ENCODE measurements around the gene TPSB2. TPM values are rescaled to one million over a fixed set of nuclear protein-coding genes. Genes with fewer than 3 reads are reported as not detected.

TPSB2 gene
- total RNA-seq, 1 donor from 2014 or later, result not detected

DNA sequence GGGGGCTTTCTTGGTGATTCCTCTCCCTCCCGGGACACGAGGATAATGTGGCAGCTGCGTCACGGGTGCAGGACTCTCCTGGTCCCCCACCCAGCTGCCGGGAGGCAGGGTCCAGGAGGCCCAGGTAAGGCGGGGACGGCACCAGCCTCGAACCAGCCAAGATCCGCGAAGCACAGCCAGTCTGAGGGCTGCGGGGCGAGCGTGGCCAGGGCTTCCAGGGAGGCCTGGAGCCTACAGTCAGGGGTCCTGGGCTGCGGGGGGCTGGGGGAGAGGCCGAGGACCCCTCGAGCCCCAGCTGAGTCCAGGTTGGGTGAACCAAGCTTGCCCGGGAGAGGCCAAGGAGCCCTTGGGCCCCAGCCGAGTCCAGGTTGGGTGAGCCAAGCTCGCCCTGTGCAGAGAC is 35.8 kb upstream of the TPSB2 start:
- intact Hi-C loops (cut with DNase I), result loop anchor here (10.0 kb wide), 1 partner anchor 51 kb away; no protein-coding TSS in a partner anchor
- no peak for DNase-seq (ENCODE audit: low spot score in 2 of 2)
- H3K4me3 ChIP-seq, result no peak overlapping the region
- H3K36me3 ChIP-seq, result no peaks in the 10 kb centered on the region
- no peak overlapping the region for H3K27ac ChIP-seq
- no peaks in the 10 kb centered on the region for H3K9me3 ChIP-seq
- TF ChIP-seq, protein P1, sequence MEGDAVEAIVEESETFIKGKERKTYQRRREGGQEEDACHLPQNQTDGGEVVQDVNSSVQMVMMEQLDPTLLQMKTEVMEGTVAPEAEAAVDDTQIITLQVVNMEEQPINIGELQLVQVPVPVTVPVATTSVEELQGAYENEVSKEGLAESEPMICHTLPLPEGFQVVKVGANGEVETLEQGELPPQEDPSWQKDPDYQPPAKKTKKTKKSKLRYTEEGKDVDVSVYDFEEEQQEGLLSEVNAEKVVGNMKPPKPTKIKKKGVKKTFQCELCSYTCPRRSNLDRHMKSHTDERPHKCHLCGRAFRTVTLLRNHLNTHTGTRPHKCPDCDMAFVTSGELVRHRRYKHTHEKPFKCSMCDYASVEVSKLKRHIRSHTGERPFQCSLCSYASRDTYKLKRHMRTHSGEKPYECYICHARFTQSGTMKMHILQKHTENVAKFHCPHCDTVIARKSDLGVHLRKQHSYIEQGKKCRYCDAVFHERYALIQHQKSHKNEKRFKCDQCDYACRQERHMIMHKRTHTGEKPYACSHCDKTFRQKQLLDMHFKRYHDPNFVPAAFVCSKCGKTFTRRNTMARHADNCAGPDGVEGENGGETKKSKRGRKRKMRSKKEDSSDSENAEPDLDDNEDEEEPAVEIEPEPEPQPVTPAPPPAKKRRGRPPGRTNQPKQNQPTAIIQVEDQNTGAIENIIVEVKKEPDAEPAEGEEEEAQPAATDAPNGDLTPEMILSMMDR (IDR thresholded peaks at IDR 0.05), result no peak
- no peaks in the 10 kb centered on the region for H3K4me1 ChIP-seq
- no peaks in the 10 kb centered on the region for H3K27me3 ChIP-seq

DNA sequence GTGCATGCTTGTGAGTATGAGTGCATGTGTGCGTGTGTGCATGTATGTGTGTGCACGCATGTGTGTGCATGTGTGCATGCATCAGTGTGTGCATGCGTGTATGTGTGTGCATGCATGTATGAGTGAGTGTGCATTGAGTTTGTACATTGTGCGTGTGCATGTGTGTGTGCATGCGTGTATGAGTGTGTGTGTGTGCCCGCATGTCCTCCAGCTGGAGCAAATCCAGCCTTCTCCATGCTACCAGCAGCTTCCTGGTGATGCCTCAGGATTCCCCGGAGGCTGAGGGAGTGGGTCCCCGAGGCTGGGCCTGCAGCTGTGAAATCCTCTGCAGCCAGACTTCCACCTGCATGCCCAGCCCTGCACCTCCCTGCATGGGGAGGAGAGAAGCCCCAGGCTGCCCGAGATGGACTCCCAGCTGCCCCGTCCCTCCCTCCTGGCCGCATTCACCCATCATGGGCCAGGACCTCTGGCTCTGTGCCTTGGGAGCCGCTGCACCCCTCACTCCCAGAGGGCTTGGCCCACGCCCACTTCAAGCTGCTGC is 35.2 kb upstream of the TPSB2 start:
- TF ChIP-seq, protein P1 (IDR thresholded peaks at IDR 0.05), result no peak
- Histone ChIP-seq H3K4me3 (no peak overlapping the region), H3K9me3 (no peaks in the 10 kb centered on the region), H3K27ac (no peak overlapping the region), H3K4me1 (no peaks in the 10 kb centered on the region), H3K36me3 (no peaks in the 10 kb centered on the region), H3K27me3 (no peaks in the 10 kb centered on the region)
- intact Hi-C loops (cut with DNase I), result loop anchor here (10.0 kb wide), 1 partner anchor 50 kb away; no protein-coding TSS in a partner anchor
- DNase-seq (ENCODE audit: low spot score in 2 of 2), result no peak

DNA sequence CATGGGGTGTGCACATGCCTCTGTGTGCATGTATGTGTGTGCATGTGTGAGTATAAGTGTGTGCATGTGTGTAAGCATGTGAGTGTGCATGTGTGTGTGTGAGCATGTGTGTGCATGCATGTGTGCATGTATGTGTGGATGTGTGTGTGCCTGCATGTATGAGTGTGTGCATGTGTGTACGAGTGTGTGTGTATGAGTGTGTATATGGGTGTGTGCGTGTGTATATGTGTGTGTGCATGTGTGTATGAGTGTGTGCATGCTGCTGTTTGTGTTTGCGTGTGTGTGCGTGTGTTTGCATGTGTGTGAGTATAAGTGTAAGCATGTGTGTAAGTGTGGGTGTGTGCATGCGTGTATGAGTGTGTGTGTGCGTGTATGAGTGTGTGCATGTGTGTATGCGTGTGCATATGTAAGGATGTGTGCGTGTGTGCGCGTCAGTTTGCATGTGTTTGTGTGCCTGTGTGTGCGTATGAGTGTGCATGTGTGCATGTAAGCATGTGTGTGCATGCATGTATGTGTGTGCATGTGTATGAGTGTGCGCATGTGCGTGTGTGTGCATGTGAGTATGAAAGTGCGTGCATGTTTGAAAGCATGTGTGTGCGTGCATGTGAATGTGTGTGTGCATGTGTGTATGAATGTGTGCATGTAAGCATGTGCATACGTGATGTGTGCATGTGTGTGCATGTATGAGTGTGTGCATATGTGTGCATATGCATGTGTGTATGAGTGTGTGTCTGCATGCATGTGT is 34.5 kb upstream of the TPSB2 start:
- Histone ChIP-seq H3K4me3 (no peak overlapping the region), H3K9me3 (no peaks in the 10 kb centered on the region), H3K27me3 (no peaks in the 10 kb centered on the region), H3K27ac (no peak overlapping the region), H3K4me1 (no peaks in the 10 kb centered on the region), H3K36me3 (no peaks in the 10 kb centered on the region)
- intact Hi-C loops (cut with DNase I), result loop anchor here (10.0 kb wide), 1 partner anchor 50 kb away; no protein-coding TSS in a partner anchor
- TF ChIP-seq, protein P1 (IDR thresholded peaks at IDR 0.05), result no peak
- DNase-seq (ENCODE audit: low spot score in 2 of 2), result no peak

DNA sequence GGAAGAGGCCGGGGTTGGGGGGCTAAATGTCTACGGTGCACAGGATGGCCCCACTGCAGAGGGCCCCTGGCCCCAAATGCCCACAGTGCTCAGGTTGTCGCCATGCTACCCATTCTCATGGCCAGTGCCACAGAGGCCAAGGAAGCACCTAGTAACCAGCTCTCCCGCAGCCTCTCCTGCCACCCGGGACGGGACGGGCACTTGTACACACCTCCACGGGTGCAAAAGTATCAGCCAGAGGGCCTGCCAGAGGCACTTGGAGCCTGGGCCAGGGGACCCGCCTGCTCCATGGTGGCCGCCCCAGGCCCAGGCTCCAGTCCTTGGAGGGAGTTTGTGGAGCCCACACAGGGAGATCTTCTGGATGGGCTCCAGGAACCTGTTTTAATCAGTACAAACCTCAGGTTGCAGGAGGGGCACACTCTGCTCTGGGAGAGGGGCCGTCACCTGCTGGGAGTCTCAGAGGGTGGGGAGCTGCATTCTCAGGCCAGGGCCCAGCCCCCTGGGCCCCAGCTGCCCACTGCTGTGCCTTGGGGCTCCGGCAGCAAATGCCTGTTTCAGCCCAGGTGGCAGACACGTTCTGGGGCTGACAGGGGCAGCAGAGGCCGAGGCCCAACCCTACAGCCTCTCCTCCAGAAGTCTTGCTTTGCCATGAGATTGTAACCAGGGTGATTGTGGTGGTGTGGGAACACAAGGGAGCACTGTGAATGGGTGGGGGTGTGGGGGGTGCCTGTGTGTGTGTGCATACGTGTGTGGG is 33.8 kb upstream of the TPSB2 start:
- H3K4me1 ChIP-seq, result no peaks in the 10 kb centered on the region
- no peaks in the 10 kb centered on the region for H3K9me3 ChIP-seq
- intact Hi-C loops (cut with DNase I), result loop anchor here (10.0 kb wide), 1 partner anchor 49 kb away; no protein-coding TSS in a partner anchor
- no peak for DNase-seq (ENCODE audit: low spot score in 2 of 2)
- H3K27ac ChIP-seq, result no peak overlapping the region
- H3K4me3 ChIP-seq, result no peak overlapping the region
- no peaks in the 10 kb centered on the region for H3K27me3 ChIP-seq
- TF ChIP-seq, protein P1 (IDR thresholded peaks at IDR 0.05), result no peak
- H3K36me3 ChIP-seq, result no peaks in the 10 kb centered on the region

DNA sequence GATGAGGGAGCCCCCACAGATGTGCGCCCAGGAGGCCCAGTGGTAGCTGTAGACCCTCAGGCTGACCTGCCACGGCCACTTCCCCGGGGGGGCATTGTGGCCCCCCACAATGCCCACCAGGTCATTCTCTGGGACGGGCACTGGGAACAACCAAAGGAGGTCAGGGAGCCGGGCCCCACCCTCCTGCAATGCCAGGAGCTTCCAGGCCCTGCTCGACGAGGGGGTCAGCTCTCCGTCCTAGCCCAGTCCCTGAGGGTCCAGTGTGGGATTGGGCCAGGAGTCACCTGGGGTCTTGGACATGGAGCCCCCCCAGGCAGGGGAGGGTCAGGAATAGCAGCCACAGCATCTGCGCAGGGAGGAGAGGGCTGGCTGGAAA is 32.9 kb upstream of the TPSB2 start:
- H3K4me1 ChIP-seq, result no peaks in the 10 kb centered on the region
- no peaks in the 10 kb centered on the region for H3K36me3 ChIP-seq
- H3K27me3 ChIP-seq, result no peaks in the 10 kb centered on the region
- H3K27ac ChIP-seq, result no peak overlapping the region
- TF ChIP-seq, protein P1 (IDR thresholded peaks at IDR 0.05), result no peak
- intact Hi-C loops (cut with DNase I), result loop anchor here (10.0 kb wide), 1 partner anchor 48 kb away; no protein-coding TSS in a partner anchor
- H3K9me3 ChIP-seq, result no peaks in the 10 kb centered on the region
- H3K4me3 ChIP-seq, result no peak overlapping the region
- DNase-seq (ENCODE audit: low spot score in 2 of 2), result no peak

Data from ascending aorta (tissue), 2 donors.